ENCODE data around the gene TENM3.
"Not testable (repeated sequence)": the region's sequence is repeated elsewhere in the genome, so short reads cannot be mapped to it uniquely, and the experiment has no call there.

The TENM3 gene

DNA sequence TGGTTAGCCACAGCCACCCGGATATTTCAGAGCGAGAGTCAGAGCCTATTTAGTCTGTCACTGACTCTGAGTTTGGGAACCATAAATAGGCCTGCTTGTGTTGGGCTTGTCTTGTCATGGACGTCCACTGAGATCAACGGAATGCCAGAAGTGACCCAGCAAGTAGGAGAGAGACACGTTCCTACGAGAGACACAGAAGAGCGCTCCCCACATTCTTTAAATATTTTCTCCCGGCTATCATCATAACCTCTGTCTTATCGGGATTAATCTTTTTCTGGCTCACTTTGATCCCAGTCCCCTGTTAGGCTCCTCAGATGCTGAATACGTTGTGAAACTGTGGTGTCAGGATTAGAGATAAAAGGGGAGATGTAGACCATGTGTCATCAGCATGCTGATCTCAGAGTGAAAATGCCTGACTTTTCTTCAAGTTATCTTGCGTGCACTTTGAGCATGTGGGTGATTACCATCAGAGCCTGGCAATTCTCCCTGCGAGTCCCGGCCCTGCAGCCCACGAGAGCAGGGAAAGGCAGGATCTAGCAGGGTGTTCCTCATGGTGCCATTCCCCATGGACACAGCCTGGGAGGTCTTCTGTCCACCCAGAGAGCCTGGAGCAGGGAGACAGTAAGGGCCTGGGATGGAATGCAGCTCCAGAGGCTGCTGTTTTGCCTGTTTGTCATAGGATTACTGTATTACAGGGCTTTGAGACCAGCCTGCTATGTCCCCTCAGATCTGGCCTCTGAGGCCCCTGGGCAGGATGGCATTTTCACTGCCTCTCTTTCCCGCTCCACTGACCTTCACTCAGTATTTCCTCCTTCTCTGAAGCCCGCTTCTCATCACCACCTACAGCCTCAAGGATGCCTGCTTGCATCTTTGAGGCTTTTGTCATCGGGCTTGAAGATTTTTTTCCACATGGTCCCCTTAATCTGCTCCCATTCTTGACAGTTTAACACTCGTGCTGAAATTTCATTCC is 2.8 kb upstream of the TENM3 start:
- ChIA-PET CTCF (no interaction called here), POLR2A (no interaction called here)
- no peak for DNase-seq (ENCODE audit: extremely low spot score)
- TF ChIP-seq, protein P1, sequence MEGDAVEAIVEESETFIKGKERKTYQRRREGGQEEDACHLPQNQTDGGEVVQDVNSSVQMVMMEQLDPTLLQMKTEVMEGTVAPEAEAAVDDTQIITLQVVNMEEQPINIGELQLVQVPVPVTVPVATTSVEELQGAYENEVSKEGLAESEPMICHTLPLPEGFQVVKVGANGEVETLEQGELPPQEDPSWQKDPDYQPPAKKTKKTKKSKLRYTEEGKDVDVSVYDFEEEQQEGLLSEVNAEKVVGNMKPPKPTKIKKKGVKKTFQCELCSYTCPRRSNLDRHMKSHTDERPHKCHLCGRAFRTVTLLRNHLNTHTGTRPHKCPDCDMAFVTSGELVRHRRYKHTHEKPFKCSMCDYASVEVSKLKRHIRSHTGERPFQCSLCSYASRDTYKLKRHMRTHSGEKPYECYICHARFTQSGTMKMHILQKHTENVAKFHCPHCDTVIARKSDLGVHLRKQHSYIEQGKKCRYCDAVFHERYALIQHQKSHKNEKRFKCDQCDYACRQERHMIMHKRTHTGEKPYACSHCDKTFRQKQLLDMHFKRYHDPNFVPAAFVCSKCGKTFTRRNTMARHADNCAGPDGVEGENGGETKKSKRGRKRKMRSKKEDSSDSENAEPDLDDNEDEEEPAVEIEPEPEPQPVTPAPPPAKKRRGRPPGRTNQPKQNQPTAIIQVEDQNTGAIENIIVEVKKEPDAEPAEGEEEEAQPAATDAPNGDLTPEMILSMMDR (IDR thresholded peaks at IDR 0.05; ENCODE audit: control extremely low read depth, extremely low read depth, low read depth, missing control alignments) = no peak

DNA sequence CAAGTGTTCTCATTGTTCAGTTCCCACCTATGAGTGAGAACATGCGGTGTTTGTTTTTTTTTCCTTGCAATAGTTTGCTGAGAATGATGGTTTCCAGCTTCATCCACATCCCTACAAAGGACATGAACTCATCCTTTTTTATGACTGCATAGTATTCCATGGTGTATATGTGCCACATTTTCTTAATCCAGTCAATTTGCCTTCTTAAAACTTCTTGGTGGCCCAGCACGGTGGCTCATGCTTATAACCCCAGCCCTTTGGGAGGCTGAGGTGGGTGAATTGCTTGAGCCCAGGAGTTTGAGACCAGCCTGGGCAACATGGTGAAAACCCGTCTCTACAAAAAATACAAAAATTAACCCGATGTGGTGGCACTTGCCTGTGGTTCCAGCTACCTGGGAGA is 942 bp upstream of the TENM3 start:
- POLR2A ChIA-PET; DNase-seq (ENCODE audit: extremely low spot score): not testable (repeated sequence)
- CTCF ChIA-PET = interaction anchor here (1.4 kb wide), 1 partner anchor 11 kb away, joined by 3 read pairs; no protein-coding TSS in a partner anchor

DNA sequence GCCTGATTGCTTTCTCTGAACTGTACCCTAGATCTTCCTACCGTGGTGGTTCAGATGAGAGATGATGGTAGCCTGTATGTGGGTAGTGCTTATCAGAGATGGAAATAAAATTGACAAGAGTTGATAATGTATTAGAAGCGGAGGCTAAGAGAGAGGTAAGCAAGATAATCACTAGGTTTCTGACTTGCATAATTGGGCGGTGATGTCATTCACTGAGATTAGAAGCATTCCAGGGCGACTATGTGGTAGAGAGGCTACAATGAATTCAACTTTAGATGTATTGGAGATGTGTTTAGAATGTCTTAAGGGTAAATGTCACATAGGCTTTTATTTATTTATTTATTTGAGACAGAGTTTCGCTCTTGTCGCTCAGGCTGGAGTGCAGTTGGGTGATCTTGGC is 415 bp upstream of the TENM3 start:
- no peak for DNase-seq (ENCODE audit: extremely low spot score)
- TF ChIP-seq, protein P1 (IDR thresholded peaks at IDR 0.05; ENCODE audit: control extremely low read depth, extremely low read depth, low read depth, missing control alignments) = no peak
- POLR2A ChIA-PET = no interaction called here
- CTCF ChIA-PET = interaction anchor here (1.4 kb wide), 1 partner anchor 12 kb away, joined by 3 read pairs; no protein-coding TSS in a partner anchor

DNA sequence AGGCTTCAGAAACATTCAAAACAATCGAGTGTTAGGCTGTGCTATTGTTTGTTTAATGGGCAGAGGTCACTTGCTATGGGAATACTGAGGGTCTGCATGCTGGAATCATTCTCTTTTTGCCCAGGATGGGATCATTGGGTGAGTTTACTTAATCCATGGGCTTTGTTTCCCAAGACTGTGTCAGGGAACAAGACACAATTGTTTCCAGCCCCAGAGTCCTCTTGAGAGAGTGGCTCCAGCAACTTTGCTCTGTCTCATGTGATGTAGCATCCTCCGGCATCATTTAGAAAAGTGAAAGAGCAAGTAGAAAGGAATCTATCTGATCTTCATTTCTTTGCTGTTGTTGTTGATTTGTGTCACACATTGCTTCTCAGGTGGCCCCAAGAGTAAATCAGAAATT is 1.8 kb downstream of the TENM3 start:
- CTCF ChIA-PET = no interaction called here
- POLR2A ChIA-PET = no interaction called here
- TF ChIP-seq, protein P1 (IDR thresholded peaks at IDR 0.05; ENCODE audit: control extremely low read depth, extremely low read depth, low read depth, missing control alignments) = no peak
- DNase-seq (ENCODE audit: extremely low spot score) = no peak

DNA sequence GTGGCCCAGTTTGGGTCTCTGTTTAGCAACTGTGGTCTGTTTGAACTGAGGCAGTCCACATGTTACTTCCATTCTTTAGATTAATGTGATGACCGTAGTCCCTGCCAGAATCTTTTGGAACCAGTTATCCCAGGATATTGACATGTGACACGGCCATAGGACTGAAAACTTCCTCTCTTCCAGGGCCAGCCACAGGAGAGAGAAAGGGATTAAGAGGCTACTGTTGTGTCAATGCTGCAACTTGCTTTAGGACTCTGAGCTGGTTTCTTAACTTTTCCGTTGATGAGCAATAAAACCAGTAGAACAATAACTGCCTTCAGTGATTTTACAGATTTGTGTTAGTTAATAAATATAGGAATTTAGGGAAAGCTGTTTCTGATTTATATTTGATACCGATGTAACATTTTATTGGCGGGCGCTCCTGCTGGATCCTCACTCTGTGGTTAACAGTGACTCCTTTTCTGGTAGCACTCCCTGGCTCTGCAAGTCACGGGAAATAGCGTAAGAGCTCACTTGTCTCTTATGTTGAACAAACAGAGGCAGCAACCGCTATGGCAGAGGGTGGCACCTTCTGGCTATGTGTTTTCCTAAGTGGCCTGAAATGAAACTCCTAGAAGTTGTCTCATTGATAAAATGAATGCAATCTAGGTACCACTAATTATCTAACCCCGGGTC is 2.5 kb downstream of the TENM3 start:
- CTCF ChIA-PET = no interaction called here
- DNase-seq (ENCODE audit: extremely low spot score) = no peak
- POLR2A ChIA-PET = no interaction called here
- TF ChIP-seq, protein P1 (IDR thresholded peaks at IDR 0.05; ENCODE audit: control extremely low read depth, extremely low read depth, low read depth, missing control alignments) = no peak

DNA sequence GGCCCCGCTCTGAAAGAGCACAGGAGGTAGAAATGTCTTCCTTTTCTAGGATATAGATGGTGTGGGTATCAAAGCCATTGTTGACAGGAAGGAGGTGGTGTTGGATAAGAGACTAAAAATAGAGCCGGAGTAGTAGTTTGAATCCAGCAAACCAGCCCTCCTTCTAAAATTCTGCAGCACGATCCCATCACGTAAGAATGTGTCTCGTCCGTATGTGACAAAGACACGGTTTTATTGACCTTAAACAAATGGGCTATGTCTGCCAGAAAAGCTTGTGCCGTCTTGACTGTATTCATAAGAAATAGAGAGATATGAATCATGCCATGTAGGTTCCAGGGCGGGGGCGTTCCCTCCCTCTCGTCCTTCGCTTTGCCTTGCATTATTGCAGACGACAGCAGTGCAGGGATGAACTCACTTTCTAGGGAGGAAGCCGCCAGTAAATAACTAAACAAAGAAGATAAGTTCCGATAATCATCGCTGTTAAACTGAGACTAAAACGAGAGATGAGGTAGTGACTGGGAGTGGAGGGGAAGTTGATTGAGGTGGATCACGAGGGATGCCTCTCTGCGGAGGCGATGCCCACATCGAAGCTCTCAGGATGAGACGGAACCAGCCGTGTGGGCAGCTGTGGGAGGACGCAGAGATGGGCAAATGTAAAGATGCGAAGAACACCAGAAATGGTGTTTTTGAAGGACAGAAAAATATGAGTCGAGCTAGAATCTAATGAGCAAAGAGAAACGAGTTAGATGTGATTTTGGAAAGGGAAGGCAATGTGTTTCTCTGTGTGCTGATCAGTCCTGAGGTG is 3.4 kb downstream of the TENM3 start:
- no peak for DNase-seq (ENCODE audit: extremely low spot score)
- POLR2A ChIA-PET = no interaction called here
- CTCF ChIA-PET = no interaction called here
- TF ChIP-seq, protein P1 (IDR thresholded peaks at IDR 0.05; ENCODE audit: control extremely low read depth, extremely low read depth, low read depth, missing control alignments) = no peak

All from GM10248 (cell line).